Measurements from ENCODE around the gene TIMM10B.

DNA sequence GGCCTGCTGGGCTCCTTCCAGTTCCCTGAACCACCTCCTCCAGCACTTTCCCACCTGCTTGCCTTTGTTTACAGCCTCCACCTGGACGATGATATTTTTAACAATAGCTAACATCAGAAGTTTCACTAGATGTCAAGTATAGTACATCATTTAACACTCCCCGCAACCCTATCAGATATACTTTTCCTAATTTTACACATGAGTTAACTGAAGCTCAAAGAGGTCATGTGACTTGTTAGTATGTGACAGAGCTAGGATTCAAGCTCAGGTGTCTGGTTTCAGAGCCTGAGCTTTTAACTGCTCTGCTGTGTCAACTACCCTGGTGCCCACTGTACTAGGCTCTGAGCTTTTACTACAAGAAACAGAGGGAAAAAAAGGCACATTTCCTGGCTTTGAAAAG is 26.2 kb upstream of the TIMM10B start:
- TF ChIP-seq CTCF (IDR thresholded peaks at IDR 0.05 in 4 of 5, conservative IDR thresholded peaks at IDR 0.05 in 1 of 5) (no peak), POLR2A (IDR thresholded peaks at IDR 0.05) (no peak)

Data from gastrocnemius medialis (tissue), 4 donors.